ENCODE measurements around the gene RNF141.

GRCh38 chr11:10493041-10493663 is 47.8 kb downstream of the RNF141 start:
- TF ChIP-seq ZNF292 (tag by site-specific recombination; IDR thresholded peaks at IDR 0.05; ENCODE audit: borderline replicate concordance, low read depth) (no peak), ZNF362 (tag by site-specific recombination; IDR thresholded peaks at IDR 0.05) (no peak), CTCF (tag by site-specific recombination; IDR thresholded peaks at IDR 0.05) (no peak), ZFP37 (tag by site-specific recombination; IDR thresholded peaks at IDR 0.05) (no peak), ZNF114 (tag by site-specific recombination; IDR thresholded peaks at IDR 0.05) (no peak), ZBTB26 (tag by site-specific recombination; optimal IDR thresholded peaks at IDR 0.05) (no peak), ZNF274 (IDR thresholded peaks at IDR 0.05; ENCODE audit: low read length) (no peak), ZNF274 (tag by site-specific recombination; IDR thresholded peaks at IDR 0.05; ENCODE audit: borderline replicate concordance) (no peak), ZNF335 (tag by site-specific recombination; conservative IDR thresholded peaks at IDR 0.05) (no peak), SCRT2 (tag by site-specific recombination; IDR thresholded peaks at IDR 0.05) (no peak), ZNF670 (tag by site-specific recombination; IDR thresholded peaks at IDR 0.05; ENCODE audit: low read depth) (no peak), ZBTB21 (tag by site-specific recombination; IDR thresholded peaks at IDR 0.05) (no peak), ZNF585B (tag by site-specific recombination; IDR thresholded peaks at IDR 0.05) (no peak), ZNF558 (tag by site-specific recombination; IDR thresholded peaks at IDR 0.05) (no peak)
